ENCODE data around the gene ACOX3. TPM values are rescaled to one million over a fixed set of nuclear protein-coding genes. Genes with fewer than 3 reads are reported as not detected.

Gene ACOX3
- total and polyA plus RNA-seq, 10 of the 15 experiments (the other 5 are each of a cell fraction or from before 2014, with no cell fraction given): 2.0 to 24.5 (median 14.0) TPM

DNA sequence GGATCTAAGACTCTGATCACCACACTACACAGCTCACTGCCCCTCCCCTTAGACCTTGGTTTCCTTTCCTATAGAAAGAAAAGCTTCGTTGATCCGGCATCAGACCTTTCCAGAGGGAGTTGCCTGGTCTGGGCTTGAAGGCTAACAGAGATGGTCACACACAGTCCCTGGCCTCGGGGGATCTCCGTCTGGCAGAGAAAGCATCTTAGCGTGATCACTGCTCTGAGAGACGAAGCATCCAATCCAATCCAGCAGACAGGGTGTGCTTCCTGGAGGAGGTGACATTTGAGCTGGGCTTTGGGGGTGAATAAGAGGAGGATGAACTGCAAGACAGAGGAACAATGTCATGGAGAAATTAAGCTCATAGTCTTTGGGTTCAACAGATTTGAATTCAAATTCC lies 121.5 kb downstream of the ACOX3 start (continued):
- TF ChIP-seq, protein P1, sequence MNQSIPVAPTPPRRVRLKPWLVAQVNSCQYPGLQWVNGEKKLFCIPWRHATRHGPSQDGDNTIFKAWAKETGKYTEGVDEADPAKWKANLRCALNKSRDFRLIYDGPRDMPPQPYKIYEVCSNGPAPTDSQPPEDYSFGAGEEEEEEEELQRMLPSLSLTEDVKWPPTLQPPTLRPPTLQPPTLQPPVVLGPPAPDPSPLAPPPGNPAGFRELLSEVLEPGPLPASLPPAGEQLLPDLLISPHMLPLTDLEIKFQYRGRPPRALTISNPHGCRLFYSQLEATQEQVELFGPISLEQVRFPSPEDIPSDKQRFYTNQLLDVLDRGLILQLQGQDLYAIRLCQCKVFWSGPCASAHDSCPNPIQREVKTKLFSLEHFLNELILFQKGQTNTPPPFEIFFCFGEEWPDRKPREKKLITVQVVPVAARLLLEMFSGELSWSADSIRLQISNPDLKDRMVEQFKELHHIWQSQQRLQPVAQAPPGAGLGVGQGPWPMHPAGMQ (IDR thresholded peaks at IDR 0.05; ENCODE audit: borderline replicate concordance): no peak
- no peak for TF ChIP-seq TBL1XR1 (IDR thresholded peaks at IDR 0.05; ENCODE audit: low read depth, low read length)
- TF ChIP-seq TCF3 (IDR thresholded peaks at IDR 0.05; ENCODE audit: borderline replicate concordance, insufficient read depth, low read depth, low read length): no peak
- TF ChIP-seq, protein P2, sequence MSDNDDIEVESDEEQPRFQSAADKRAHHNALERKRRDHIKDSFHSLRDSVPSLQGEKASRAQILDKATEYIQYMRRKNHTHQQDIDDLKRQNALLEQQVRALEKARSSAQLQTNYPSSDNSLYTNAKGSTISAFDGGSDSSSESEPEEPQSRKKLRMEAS (IDR thresholded peaks at IDR 0.05; ENCODE audit: low read depth, low read length): no peak
- TF ChIP-seq DPF2 (IDR thresholded peaks at IDR 0.05): no peak

GRCh38 chr4:8318509-8318908 lies 122.0 kb downstream of the ACOX3 start:
- in situ Hi-C loops (cut with MboI) (no loop called here), intact Hi-C loops (cut with micrococcal nuclease; ENCODE audit: unreplicated experiment) (no loop called here)
- DNase-seq (ENCODE audit: low read depth, low spot score): no peak
- Histone ChIP-seq H3K27me3 (replicated peaks in 1 of 2; ENCODE audit: control insufficient read depth in 2 of 2, insufficient read depth in 2 of 2, low read length in 1 of 2) (no peaks in the 10 kb centered on the region; a peak in 3 of 4 replicates), H3K9me3 (replicated peaks; ENCODE audit: control insufficient read depth, insufficient read depth, low read length) (no peaks in the 10 kb centered on the region), H3K4me1 (ENCODE audit: control insufficient read depth, insufficient read depth, low read length) (no peaks in the 10 kb centered on the region), H3K9ac (ENCODE audit: control insufficient read depth, insufficient read depth, low read length) (no peak overlapping the region), H3K36me3 (ENCODE audit: control insufficient read depth in 2 of 2, insufficient read depth in 2 of 2, low read length in 1 of 2) (no peaks in the 10 kb centered on the region), H3K4me2 (ENCODE audit: control insufficient read depth, insufficient read depth) (no peak overlapping the region), H3K4me3 (no peak overlapping the region), H4K20me1 (ENCODE audit: control insufficient read depth, insufficient read depth) (no peaks in the 10 kb centered on the region), H3K27ac (ENCODE audit: control insufficient read depth, insufficient read depth) (no peak overlapping the region), H2AFZ (ENCODE audit: control insufficient read depth, low read depth, low read length) (no peak overlapping the region), H3K79me2 (ENCODE audit: control insufficient read depth, insufficient read depth, low read length) (no peaks in the 10 kb centered on the region)
- ChIA-PET RAD21 (ENCODE audit: unreplicated experiment) (no interaction called here), CTCF (no interaction called here), SMC1A (ENCODE audit: uncharacterized antibody, unreplicated experiment) (no interaction called here), POLR2A (interaction anchor here (0.6 kb wide), 1 partner anchor 75 kb away, joined by 6 read pairs; no protein-coding TSS in a partner anchor)
- no peak for FAIRE-seq
- 56% methylated on average over 7 of the region's 7 CpGs for WGBS (ENCODE audit: insufficient coverage, insufficient replicate concordance, low lambda C conversion rate, missing lambda C conversion rate)
- TF ChIP-seq POLR2A (IDR thresholded peaks at IDR 0.05; ENCODE audit: low read depth, low read length): no peak
- no peak for TF ChIP-seq NRF1 (conservative IDR thresholded peaks at IDR 0.05; ENCODE audit: low read depth, low read length)
- no peak for TF ChIP-seq SMARCA5 (IDR thresholded peaks at IDR 0.05)
- no TSS peak for BruUV-seq (replicated peaks)
- ATAC-seq: no peak
